Measurements from ENCODE around the gene THSD7B.

THSD7B gene

DNA sequence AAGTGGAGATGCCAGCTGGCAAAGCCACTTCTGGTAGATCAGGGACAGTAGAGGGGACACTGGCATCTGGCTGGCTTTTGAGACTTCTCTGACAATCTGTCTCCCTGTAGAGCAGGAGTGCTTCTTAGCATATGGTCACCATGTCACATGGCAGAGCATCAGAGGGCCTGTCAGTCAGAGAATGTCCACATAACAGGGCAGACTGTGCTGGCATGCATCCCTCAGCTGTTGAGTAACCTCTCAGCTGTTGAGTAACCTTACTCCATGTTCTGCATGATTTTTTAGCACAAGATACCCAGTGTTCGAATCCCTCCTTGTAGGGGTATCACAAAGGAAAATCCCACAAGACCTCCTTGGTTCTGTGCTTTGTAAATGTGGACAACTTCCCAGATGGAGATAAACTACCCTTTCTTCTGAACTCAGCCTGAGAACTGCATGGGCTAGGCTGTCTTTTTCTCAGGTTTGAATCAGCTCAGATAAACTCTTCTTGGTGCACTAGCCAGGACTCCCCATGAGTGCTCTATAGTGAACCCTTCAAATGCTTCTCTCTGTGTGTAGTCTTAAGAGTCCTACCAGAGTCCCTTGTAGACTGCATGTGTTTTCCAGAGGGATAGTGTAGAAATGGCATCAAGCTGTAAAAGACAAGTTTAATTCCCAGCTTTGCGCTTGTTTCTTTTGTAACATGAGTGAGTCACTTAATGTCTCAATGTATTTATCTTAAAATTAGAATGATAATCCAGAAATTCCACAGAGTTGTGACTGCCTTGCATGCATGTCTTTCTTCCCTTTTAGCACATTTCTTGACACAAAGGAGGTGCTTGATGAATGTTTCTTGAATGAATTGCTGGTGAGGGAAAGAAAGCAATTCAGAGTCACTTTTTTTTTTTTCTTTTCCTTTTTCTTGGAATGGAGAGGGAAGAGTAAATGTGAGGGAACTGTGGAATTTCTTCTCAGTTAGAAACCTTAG, 756.6 kb downstream of the THSD7B start:
- H3K27ac Mint-ChIP-seq: no peak overlapping the region
- H3K4me1 Mint-ChIP-seq: peaks cover 27% of the 10 kb centered on the region
- no peak overlapping the region for H3K4me3 Mint-ChIP-seq
- no peaks in the 10 kb centered on the region for H3K27me3 Mint-ChIP-seq (ENCODE audit: low read depth, poor library complexity)
- no peaks in the 10 kb centered on the region for H3K36me3 Mint-ChIP-seq (ENCODE audit: low read depth)
- DNase-seq: no peak
- no peaks in the 10 kb centered on the region for H3K9me3 Mint-ChIP-seq
- TF ChIP-seq, protein P1, sequence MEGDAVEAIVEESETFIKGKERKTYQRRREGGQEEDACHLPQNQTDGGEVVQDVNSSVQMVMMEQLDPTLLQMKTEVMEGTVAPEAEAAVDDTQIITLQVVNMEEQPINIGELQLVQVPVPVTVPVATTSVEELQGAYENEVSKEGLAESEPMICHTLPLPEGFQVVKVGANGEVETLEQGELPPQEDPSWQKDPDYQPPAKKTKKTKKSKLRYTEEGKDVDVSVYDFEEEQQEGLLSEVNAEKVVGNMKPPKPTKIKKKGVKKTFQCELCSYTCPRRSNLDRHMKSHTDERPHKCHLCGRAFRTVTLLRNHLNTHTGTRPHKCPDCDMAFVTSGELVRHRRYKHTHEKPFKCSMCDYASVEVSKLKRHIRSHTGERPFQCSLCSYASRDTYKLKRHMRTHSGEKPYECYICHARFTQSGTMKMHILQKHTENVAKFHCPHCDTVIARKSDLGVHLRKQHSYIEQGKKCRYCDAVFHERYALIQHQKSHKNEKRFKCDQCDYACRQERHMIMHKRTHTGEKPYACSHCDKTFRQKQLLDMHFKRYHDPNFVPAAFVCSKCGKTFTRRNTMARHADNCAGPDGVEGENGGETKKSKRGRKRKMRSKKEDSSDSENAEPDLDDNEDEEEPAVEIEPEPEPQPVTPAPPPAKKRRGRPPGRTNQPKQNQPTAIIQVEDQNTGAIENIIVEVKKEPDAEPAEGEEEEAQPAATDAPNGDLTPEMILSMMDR (IDR thresholded peaks at IDR 0.05): no peak

DNA sequence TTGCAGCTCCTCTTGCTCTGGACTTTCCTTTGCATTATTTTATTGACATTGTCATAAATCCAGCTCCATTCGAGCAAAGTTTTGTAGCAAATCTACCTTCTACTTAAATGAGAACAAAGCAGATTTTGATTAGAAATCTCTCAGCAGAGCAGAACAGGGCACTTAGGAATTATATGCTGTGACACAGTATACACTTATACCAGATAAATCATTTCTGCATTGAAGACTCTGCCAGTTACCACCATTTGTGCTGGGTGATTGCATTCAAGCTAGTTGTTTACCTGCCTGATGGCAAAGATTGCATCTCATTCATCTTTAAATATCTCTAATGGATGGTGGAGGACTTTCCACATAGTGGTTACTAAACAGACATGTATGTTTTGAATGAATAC, 757.3 kb downstream of the THSD7B start:
- no peak for DNase-seq
- TF ChIP-seq, protein P1 (IDR thresholded peaks at IDR 0.05): no peak
- Mint-ChIP-seq H3K36me3 (ENCODE audit: low read depth) (no peaks in the 10 kb centered on the region), H3K4me1 (peaks cover 27% of the 10 kb centered on the region), H3K27ac (no peak overlapping the region), H3K27me3 (ENCODE audit: low read depth, poor library complexity) (no peaks in the 10 kb centered on the region), H3K9me3 (no peaks in the 10 kb centered on the region), H3K4me3 (no peak overlapping the region)

DNA sequence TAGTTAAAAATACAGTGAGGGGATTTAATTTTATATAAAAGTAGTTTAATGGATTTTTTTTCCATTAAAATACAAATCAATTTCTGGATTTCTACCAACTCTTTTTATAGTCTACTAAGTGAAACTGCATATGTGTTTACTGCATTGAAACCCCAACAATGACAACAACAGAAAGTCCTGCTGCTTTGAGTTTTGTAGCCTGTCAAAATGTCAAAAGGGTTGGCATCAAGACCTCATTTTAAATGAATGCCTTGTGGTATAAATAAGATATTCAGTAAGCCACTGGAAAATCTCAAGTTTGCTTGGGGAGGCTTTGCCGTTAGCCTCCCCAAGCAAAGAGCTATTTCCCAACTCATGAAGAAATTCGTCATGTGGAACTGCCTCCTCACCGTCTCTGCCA, 758.6 kb downstream of the THSD7B start:
- H3K9me3 Mint-ChIP-seq: no peaks in the 10 kb centered on the region
- H3K27ac Mint-ChIP-seq: no peak overlapping the region
- H3K27me3 Mint-ChIP-seq (ENCODE audit: low read depth, poor library complexity): no peaks in the 10 kb centered on the region
- TF ChIP-seq, protein P1 (IDR thresholded peaks at IDR 0.05): no peak
- no peak for DNase-seq
- H3K36me3 Mint-ChIP-seq (ENCODE audit: low read depth): no peaks in the 10 kb centered on the region
- H3K4me1 Mint-ChIP-seq: peaks cover 27% of the 10 kb centered on the region
- no peak overlapping the region for H3K4me3 Mint-ChIP-seq

DNA sequence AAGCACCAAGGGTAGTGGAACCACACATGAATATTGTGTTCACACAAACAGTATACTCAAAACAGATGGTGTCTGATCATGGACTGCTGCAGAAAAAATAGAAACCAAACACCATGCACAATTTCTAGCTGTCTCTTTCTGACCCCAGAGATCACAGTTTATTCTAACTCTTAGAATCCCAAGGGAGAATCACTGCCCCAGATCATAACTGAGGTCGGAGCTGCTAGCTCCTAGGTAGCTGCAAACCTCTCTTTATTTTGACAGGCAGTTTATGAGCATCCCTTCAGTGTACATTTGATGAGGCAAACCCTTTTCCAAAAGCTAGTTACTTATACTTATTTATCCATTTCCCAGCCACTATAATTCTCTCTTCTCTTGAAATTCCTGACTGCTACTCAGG, 759.8 kb downstream of the THSD7B start:
- no peaks in the 10 kb centered on the region for H3K9me3 Mint-ChIP-seq
- DNase-seq: no peak
- no peaks in the 10 kb centered on the region for H3K36me3 Mint-ChIP-seq (ENCODE audit: low read depth)
- H3K27me3 Mint-ChIP-seq (ENCODE audit: low read depth, poor library complexity): no peaks in the 10 kb centered on the region
- no peak overlapping the region for H3K4me3 Mint-ChIP-seq
- TF ChIP-seq, protein P1 (IDR thresholded peaks at IDR 0.05): no peak
- H3K27ac Mint-ChIP-seq: no peak overlapping the region
- peaks cover 27% of the 10 kb centered on the region for H3K4me1 Mint-ChIP-seq

DNA sequence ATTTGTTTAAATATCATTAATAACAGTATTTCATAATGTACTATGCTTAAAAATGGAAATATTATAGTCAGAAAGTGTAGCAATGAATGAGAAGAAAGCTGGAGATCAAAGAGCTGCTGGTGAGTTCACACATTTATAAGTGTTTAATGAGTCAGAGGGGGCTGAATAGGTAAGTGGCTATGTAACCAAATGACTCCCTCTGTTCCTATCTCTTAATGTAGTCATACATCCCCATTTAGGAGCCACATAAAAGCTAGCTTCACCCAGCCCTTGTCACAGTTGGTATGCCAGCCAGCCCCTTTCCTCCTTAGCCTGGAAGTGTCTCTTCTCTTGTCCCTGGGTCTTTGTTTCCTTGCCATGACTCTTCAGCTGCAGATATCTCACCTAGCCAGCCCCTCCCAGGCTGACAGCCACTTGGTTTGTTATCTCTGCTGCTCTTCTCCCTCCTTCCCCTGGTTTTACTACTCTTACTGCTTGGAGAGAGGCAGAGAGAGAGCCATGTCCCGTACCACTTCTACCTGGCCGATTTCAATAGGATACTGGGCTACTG, 760.4 kb downstream of the THSD7B start:
- Mint-ChIP-seq H3K36me3 (ENCODE audit: low read depth) (no peaks in the 10 kb centered on the region), H3K27ac (no peak overlapping the region), H3K4me3 (no peak overlapping the region), H3K4me1 (peaks cover 27% of the 10 kb centered on the region), H3K9me3 (no peaks in the 10 kb centered on the region), H3K27me3 (ENCODE audit: low read depth, poor library complexity) (no peaks in the 10 kb centered on the region)
- TF ChIP-seq, protein P1 (IDR thresholded peaks at IDR 0.05): no peak
- DNase-seq: no peak

Measured in nephron progenitor cell (in vitro differentiated cells).